Testis (tissue), 2 donors: Measurements from ENCODE around the gene MS4A12.

Experiments
- POLR2A ChIP-seq: fragments of 450-650 bp; IDR thresholded peaks from one replicate; pipeline ENCODE4 v1.6.1; 2017; ENCODE audit warnings: antibody characterized with exemption, mild to moderate bottlenecking, moderate library complexity
- TF ChIP-seq, protein P1 (sequence below), 3 experiments: fragments of 450-650 bp in 2 of 3; fragments of 200-600 bp in 1 of 3; sonication (generic) in 1 of 3; IDR thresholded peaks; one replicate each; pipeline ENCODE4 v1.5.1; 2016 to 2019; ENCODE audit warnings: antibody characterized with exemption in 3 of 3, mild to moderate bottlenecking in 2 of 3, moderate library complexity in 1 of 3

DNA sequence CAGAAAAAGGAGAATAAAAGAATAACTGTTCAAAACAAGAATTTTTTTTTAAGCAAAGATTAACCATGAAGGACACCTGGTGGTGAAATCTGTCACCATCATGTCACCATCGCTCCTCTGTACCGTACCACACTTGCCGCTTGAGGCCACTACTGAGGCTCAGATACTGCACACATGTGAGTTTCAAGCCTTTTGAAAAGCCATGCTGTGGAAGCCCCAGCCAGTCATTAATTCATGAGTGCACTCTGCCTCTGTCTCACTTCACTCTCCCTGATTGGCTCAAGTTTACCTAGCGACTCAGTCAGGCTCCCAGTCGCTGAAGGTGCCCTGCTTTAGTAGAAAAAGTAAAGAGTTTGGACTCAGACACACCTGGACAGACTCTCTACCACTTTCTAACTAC is 6.6 kb upstream of the MS4A12 start:
- TF ChIP-seq, protein P1, sequence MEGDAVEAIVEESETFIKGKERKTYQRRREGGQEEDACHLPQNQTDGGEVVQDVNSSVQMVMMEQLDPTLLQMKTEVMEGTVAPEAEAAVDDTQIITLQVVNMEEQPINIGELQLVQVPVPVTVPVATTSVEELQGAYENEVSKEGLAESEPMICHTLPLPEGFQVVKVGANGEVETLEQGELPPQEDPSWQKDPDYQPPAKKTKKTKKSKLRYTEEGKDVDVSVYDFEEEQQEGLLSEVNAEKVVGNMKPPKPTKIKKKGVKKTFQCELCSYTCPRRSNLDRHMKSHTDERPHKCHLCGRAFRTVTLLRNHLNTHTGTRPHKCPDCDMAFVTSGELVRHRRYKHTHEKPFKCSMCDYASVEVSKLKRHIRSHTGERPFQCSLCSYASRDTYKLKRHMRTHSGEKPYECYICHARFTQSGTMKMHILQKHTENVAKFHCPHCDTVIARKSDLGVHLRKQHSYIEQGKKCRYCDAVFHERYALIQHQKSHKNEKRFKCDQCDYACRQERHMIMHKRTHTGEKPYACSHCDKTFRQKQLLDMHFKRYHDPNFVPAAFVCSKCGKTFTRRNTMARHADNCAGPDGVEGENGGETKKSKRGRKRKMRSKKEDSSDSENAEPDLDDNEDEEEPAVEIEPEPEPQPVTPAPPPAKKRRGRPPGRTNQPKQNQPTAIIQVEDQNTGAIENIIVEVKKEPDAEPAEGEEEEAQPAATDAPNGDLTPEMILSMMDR (IDR thresholded peaks at IDR 0.05): no peak
- no peak for TF ChIP-seq POLR2A
